Pancreas (tissue), 10 donors: ENCODE data around the gene CD69. TPM values are rescaled to one million over a fixed set of nuclear protein-coding genes. Genes with fewer than 3 reads are reported as not detected.
A peak's percentile ranks its signal among the peaks of the same experiment; 100 is the strongest.

Experiments used
- ATAC-seq, 4 donors: fragments of 200-7000 bp; cut with Tn5 transposase; one replicate each; pipeline versions ENCODE4 v1.8.0 to v1.9.1; 2020; ENCODE audit warnings: mild to moderate bottlenecking in 4 of 4, moderate library complexity in 4 of 4
- DNase-seq, 6 donors: peaks; one replicate each; pipeline ENCODE4 v3.0.0-alpha.2; 2020
- FAIRE-seq: peaks from 2 replicates; lab custom pipeline; 2012; peaks lifted over from hg19 to GRCh38; lab: Jason Lieb, UNC
- H3K27ac ChIP-seq, 4 donors: fragments of 200-600 bp; sonication (generic); 1 replicate in 3 of 4; 2 replicates in 1 of 4; pipeline versions ENCODE4 v1.5.0 to v1.8.0; 2020
- H3K27me3 ChIP-seq, 4 donors: fragments of 200-600 bp; one replicate each; pipeline ENCODE4 v1.8.0; 2021
- H3K36me3 ChIP-seq, 3 donors: fragments of 200-600 bp; sonication (generic) in 1 of 3; one replicate each; pipeline versions ENCODE4 v1.5.0 to v1.8.0; 2020 to 2021
- H3K4me1 ChIP-seq, 3 donors: fragments of 200-600 bp; one replicate each; pipeline ENCODE4 v1.8.0; 2021
- H3K4me3 ChIP-seq, 4 donors: fragments of 200-600 bp; sonication (generic) in 2 of 4; one replicate each; pipeline versions ENCODE4 v1.5.0 to v1.8.0; 2020 to 2021
- H3K9me3 ChIP-seq, 4 donors: fragments of 200-600 bp; one replicate each; pipeline ENCODE4 v1.8.0; 2021
- WGBS, 2 donors: extraction: QIAGEN DNeasy Blood & Tissue Kit; methylation state at CpG; one replicate each; pipeline ENCODE4 v1.1.7; 2013; 5-methylcytosine and 5-hydroxymethylcytosine counted together
- intact Hi-C, 3 donors: fragments of 100-400 bp; cut with DNase I; formaldehyde crosslinking; loops; one replicate each; pipeline versions ENCODE4 v1.11.1 to v1.14.2; 2022
- polyA plus RNA-seq, 2 donors: library from polyadenylated mRNA; stranded (reverse); fragments of 200-250 nt; gene quantifications; one replicate each; pipeline ENCODE4 v1.2.3, GENCODE V29; 2013
- total RNA-seq, 6 donors: library from RNA; stranded (reverse); fragmentation: NEBNext Ultra II Directional in 4 of 6; extraction: Animal tissue kit (Norgen Biotek cat#: 25700) in 4 of 6; gene quantifications; one replicate each; pipeline versions ENCODE4 v1.2.1 to v1.2.4, GENCODE V29; 2021 to 2023
- TF ChIP-seq, protein P1 (sequence below), 4 donors: fragments of 200-600 bp; sonication (generic) in 3 of 4; IDR thresholded peaks; one replicate each; pipeline versions ENCODE4 v1.5.0 to v1.8.0; 2021; ENCODE audit warnings: antibody characterized with exemption in 4 of 4
- donor health status: healthy with polysubstance abuse.
- donor health status: DM: no; HTN: no; CAD: no; lungs with moderate emphysema.
- donor health status: DM: no; HTN: no; CAD: no.
- donor health status: control.
- donor health status: control.
- donor health status: Bipolar disorder and iron deficiency.
- donor health status: DM: yes; HTN: yes; CAD: no.
- donor health status: DM: no; HTN: no; CAD: no.
- donor health status: DM: no; HTN: no; CAD: no.
- donor health status: DM: yes; HTN: yes; CAD: no.

Gene CD69
- total and polyA plus RNA-seq, 8 donors: 0.12 to 1.9 (median 0.48) TPM

DNA sequence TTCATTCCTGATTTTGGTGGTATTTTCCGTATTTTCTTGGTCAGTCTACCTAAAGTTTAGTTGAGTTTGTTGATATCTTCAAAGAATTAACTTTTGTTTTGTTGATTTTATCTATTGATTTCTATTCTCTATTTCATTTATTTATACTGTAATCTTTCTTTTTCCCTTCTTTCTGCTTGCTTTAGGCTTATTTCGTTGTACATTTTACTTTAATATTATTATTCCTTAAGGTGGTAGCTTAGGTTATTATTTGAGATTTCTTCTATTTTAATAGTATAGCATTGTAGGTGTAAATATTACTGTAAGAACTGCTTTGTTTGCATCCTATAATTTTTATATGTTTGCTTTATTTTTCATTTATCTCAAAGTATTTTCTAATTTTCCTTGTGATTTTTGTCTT, 45.2 kb upstream of the CD69 start:
- no peaks in the 10 kb centered on the region for H3K27me3 ChIP-seq
- H3K9me3 ChIP-seq: no peaks in the 10 kb centered on the region
- intact Hi-C loops: no loop called here
- TF ChIP-seq, protein P1, sequence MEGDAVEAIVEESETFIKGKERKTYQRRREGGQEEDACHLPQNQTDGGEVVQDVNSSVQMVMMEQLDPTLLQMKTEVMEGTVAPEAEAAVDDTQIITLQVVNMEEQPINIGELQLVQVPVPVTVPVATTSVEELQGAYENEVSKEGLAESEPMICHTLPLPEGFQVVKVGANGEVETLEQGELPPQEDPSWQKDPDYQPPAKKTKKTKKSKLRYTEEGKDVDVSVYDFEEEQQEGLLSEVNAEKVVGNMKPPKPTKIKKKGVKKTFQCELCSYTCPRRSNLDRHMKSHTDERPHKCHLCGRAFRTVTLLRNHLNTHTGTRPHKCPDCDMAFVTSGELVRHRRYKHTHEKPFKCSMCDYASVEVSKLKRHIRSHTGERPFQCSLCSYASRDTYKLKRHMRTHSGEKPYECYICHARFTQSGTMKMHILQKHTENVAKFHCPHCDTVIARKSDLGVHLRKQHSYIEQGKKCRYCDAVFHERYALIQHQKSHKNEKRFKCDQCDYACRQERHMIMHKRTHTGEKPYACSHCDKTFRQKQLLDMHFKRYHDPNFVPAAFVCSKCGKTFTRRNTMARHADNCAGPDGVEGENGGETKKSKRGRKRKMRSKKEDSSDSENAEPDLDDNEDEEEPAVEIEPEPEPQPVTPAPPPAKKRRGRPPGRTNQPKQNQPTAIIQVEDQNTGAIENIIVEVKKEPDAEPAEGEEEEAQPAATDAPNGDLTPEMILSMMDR (IDR thresholded peaks at IDR 0.05): no peak
- no peak overlapping the region for H3K4me3 ChIP-seq
- no peaks in the 10 kb centered on the region for H3K36me3 ChIP-seq
- 89 to 91% methylated on average over 2 of the region's 2 CpGs for WGBS, 2 donors
- no peaks in the 10 kb centered on the region for H3K4me1 ChIP-seq
- no peak overlapping the region for H3K27ac ChIP-seq
- no peak for DNase-seq
- no peak for ATAC-seq
- no peak for FAIRE-seq

DNA sequence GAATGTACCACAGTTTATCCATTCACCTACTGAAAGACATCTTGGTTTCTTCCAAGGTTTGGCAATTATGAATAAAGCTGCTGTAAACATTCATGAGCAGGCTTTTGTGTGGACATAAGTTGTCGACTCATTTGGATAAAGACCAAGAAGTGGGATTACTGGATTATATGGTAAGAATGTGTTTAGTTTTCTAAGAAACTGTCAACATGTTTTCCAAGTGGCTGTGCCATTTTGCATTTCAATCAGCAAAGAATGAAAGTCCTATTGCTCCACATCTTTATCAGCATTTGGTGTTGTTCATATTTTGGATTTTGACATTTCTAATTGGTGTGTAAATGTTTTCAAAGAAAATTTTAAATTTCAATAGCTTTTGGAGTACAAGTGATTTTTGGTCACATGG, 39.3 kb upstream of the CD69 start:
- FAIRE-seq: no peak
- 60 to 74% methylated on average over 1 of the region's 1 CpG for WGBS, 2 donors
- no peak for ATAC-seq
- Histone ChIP-seq H3K27ac (no peak overlapping the region), H3K9me3 (no peaks in the 10 kb centered on the region), H3K4me3 (no peak overlapping the region), H3K4me1 (no peaks in the 10 kb centered on the region), H3K36me3 (no peaks in the 10 kb centered on the region), H3K27me3 (no peaks in the 10 kb centered on the region)
- TF ChIP-seq, protein P1 (IDR thresholded peaks at IDR 0.05): no peak
- intact Hi-C loops: no loop called here
- no peak for DNase-seq

DNA sequence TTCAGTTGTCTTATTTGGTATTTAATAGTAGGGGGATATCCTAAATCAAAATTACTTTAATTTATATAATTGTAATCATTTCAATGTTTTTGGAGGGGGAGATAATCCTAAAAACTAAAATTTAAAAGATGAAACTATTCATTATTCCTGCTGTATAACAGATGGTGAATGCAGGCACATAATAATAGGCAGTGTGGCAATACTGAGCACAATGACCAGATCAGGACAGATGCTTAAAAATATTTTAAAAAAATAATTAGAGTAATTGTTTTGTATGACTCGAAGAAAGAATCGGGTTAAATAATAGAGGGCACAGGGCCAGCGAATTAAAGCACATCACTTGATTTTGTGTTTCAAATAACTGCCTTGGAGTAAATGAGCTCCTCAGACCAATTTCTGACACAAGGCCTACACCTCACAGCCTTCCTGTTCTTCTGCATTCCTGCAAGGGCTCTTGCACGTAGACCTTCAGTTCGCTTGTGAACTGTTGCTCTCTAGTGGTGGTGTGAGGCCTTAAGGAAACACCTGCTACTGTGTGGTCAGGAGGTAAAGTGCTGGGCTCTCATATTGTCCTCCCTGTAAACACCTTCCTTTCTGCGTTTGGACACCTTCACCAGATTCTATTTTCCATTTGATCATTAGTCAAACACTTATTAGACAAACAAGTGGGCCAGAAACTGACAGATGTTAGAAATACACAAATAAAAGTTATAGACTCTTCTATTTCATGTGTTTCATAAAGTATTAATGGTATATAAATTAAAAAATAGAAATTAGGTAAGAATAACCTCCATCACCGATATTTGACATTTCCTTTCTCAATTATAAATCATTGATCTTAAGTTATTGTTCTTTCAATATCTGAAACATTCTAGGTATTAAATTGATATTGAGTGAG, 37.3 kb upstream of the CD69 start:
- WGBS, 2 donors: 42 to 47% methylated on average over 7 of the region's 7 CpGs
- no peaks in the 10 kb centered on the region for H3K9me3 ChIP-seq
- ATAC-seq (peak; percentile 73 to 100 (median 92)), FAIRE-seq (peak; percentile 56), DNase-seq (peak in 3 of 6 donors; percentile 24 to 42 (median 33))
- no peak overlapping the region for H3K4me3 ChIP-seq
- TF ChIP-seq, protein P1 (IDR thresholded peaks at IDR 0.05): peak in 2 of 4 donors; percentile 14 to 36
- no peak overlapping the region for H3K27ac ChIP-seq
- intact Hi-C loops: no loop called here
- H3K4me1 ChIP-seq: no peaks in the 10 kb centered on the region
- H3K27me3 ChIP-seq: no peaks in the 10 kb centered on the region
- H3K36me3 ChIP-seq: no peaks in the 10 kb centered on the region

DNA sequence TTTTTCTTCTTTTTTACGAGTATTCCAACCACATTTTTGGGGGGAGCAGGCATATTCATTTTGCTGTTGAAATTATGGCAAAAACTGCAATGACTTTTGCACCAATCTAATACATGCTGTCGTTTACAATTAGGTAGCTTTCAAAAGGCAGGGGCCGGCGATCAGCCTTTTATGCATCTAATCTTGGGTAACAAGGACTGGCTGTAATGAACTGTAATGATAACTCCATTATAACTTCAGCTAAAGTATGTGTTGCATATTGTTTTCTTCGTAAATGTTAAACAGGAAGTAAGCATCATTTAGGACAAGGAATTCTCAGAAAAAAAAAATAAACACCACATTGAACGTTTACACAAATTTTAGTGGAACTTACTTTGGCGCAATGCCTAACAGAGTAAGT, 36.3 kb upstream of the CD69 start:
- FAIRE-seq: no peak
- no peak overlapping the region for H3K27ac ChIP-seq
- H3K9me3 ChIP-seq: no peaks in the 10 kb centered on the region
- no peaks in the 10 kb centered on the region for H3K36me3 ChIP-seq
- 66 to 75% methylated on average over 7 of the region's 7 CpGs for WGBS, 2 donors
- TF ChIP-seq, protein P1 (IDR thresholded peaks at IDR 0.05): no peak
- intact Hi-C loops: no loop called here
- no peak overlapping the region for H3K4me3 ChIP-seq
- no peaks in the 10 kb centered on the region for H3K27me3 ChIP-seq
- no peaks in the 10 kb centered on the region for H3K4me1 ChIP-seq
- no peak for DNase-seq
- no peak for ATAC-seq

DNA sequence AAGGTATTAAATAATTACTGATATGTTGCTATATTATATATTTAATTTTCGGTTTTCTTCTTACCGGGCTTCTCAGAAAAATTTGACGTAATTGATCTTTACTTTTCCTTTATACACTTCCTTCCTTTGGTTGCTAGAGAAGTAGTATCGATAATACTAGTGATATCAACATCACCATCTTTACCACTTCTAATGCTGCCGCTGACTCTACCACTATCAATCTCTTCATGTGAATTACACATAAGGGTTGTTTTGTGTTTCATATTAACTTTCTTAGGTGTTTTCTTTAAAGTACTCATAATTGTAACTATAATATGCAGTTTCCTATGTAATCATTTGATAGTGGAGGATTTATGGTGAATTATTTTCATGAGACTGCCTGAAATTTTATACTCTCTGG, 35.6 kb upstream of the CD69 start:
- Histone ChIP-seq H3K27me3 (no peaks in the 10 kb centered on the region), H3K4me3 (no peak overlapping the region), H3K9me3 (no peaks in the 10 kb centered on the region), H3K36me3 (no peaks in the 10 kb centered on the region), H3K4me1 (no peaks in the 10 kb centered on the region), H3K27ac (no peak overlapping the region)
- DNase-seq: no peak
- no peak for ATAC-seq
- TF ChIP-seq, protein P1 (IDR thresholded peaks at IDR 0.05): no peak
- FAIRE-seq: no peak
- intact Hi-C loops: no loop called here
- WGBS, 2 donors: 85 to 86% methylated on average over 5 of the region's 5 CpGs
